GM21381 (cell line): ENCODE measurements around the gene IFT43.
"Not testable (repeated sequence)": the region's sequence is repeated elsewhere in the genome, so short reads cannot be mapped to it uniquely, and the experiment has no call there.

Experiments
- ATAC-seq: cut with Tn5 transposase; IDR thresholded peaks from one replicate; pipeline ENCODE4 v1.9.1; 2021; ENCODE audit warnings: mild to moderate bottlenecking, moderate library complexity; ENCODE audit not compliant: unreplicated experiment

Gene IFT43

GRCh38 chr14:76009627-76010026, 24.1 kb downstream of the IFT43 start:
- not testable (repeated sequence) for ATAC-seq

GRCh38 chr14:76011930-76012329, 26.4 kb downstream of the IFT43 start:
- no peak for ATAC-seq

- no peak for ATAC-seq
Measured at GRCh38 chr14:76012354-76012753, 26.8 kb downstream of the IFT43 start.

- no peak for ATAC-seq
Measured at GRCh38 chr14:76015191-76015590, 29.6 kb downstream of the IFT43 start.

- ATAC-seq, result no peak
Measured at GRCh38 chr14:76015668-76016067, 30.1 kb downstream of the IFT43 start.

- ATAC-seq, result no peak
Measured at GRCh38 chr14:76019676-76020075, 34.1 kb downstream of the IFT43 start.

GRCh38 chr14:76022991-76023390, 37.4 kb downstream of the IFT43 start:
- ATAC-seq, result no peak

GRCh38 chr14:76023757-76024156, 38.2 kb downstream of the IFT43 start:
- ATAC-seq, result no peak

GRCh38 chr14:76024211-76024907, 38.8 kb downstream of the IFT43 start:
- no peak for ATAC-seq

- ATAC-seq, result no peak
Measured at GRCh38 chr14:76034566-76034965, 49.0 kb downstream of the IFT43 start.

- no peak for ATAC-seq
Measured at GRCh38 chr14:76040704-76041103, 55.1 kb downstream of the IFT43 start.

GRCh38 chr14:76045773-76046172, 60.2 kb downstream of the IFT43 start:
- ATAC-seq, result no peak

GRCh38 chr14:76050250-76050649, 64.7 kb downstream of the IFT43 start:
- no peak for ATAC-seq

GRCh38 chr14:76050797-76051392, 65.3 kb downstream of the IFT43 start:
- ATAC-seq, result no peak

GRCh38 chr14:76051717-76052465, 66.3 kb downstream of the IFT43 start:
- no peak for ATAC-seq

- no peak for ATAC-seq
Measured at GRCh38 chr14:76053572-76054355, 68.2 kb downstream of the IFT43 start.

GRCh38 chr14:76055330-76055729, 69.8 kb downstream of the IFT43 start:
- no peak for ATAC-seq

- ATAC-seq, result no peak
Measured at GRCh38 chr14:76056128-76056527, 70.6 kb downstream of the IFT43 start.

- ATAC-seq, result no peak
Measured at GRCh38 chr14:76057914-76058313, 72.4 kb downstream of the IFT43 start.

- no peak for ATAC-seq
Measured at GRCh38 chr14:76063327-76063726, 77.8 kb downstream of the IFT43 start.

- no peak for ATAC-seq
Measured at GRCh38 chr14:76065519-76065918, 80.0 kb downstream of the IFT43 start.
